GM19023 (cell line): ENCODE data around the gene MME.

Experiments used
- ATAC-seq: cut with Tn5 transposase; IDR thresholded peaks from one replicate; pipeline ENCODE4 v1.9.1; 2021; ENCODE audit warnings: mild to moderate bottlenecking, moderate library complexity; ENCODE audit not compliant: unreplicated experiment

MME gene

DNA sequence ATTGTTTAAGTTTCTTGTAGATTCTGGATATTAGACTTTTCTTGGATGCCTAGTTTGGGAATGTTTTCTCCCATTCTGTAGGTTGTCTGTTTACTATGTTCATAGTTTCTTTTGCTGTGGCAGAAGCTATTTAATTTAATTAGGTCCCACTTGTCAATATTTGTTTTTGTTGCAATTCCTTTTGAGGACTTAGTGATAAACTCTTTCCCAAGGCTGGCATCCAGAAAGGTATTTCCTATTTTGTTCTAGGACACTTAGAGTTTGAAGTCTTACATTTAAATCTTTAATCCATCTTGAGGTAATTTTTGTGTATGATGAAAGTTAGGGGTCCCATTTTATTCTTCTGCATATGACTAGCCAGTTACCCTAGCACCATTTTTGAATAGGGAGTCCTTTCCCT, 54.9 kb downstream of the MME start:
- no peak for ATAC-seq

- no peak for ATAC-seq
Observed at GRCh38 chr3:155138677-155139076, 58.6 kb downstream of the MME start.

- ATAC-seq: no peak
Observed at GRCh38 chr3:155147588-155147987, 67.5 kb downstream of the MME start.

DNA sequence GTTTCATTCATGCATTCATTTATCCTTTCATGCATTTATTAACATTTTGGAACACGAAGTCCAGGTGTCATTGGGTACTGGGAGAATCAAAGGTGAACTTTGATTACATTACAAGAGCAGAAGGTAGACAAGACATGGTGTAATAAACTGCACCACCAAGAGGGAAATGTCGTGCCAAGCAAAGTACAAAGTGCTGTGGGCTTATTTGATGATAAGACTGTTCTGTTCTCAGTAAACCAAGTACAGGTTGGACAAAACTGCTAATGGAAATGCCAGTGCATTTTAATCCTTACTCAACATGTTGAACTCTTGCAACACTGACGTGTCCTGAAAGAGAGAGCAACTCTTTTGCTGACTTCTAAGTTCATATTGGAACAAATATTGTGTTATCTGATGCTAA, 69.4 kb downstream of the MME start:
- no peak for ATAC-seq

- ATAC-seq: no peak
Observed at GRCh38 chr3:155153242-155154186, 73.4 kb downstream of the MME start.

- ATAC-seq: no peak
Observed at GRCh38 chr3:155154255-155154654, 74.1 kb downstream of the MME start.

GRCh38 chr3:155158346-155159037, 78.4 kb downstream of the MME start:
- no peak for ATAC-seq

- ATAC-seq: no peak
Observed at GRCh38 chr3:155159301-155159700, 79.2 kb downstream of the MME start.

GRCh38 chr3:155161640-155162292, 81.6 kb downstream of the MME start:
- ATAC-seq: no peak

- ATAC-seq: no peak
Observed at GRCh38 chr3:155164306-155164705, 84.2 kb downstream of the MME start.

DNA sequence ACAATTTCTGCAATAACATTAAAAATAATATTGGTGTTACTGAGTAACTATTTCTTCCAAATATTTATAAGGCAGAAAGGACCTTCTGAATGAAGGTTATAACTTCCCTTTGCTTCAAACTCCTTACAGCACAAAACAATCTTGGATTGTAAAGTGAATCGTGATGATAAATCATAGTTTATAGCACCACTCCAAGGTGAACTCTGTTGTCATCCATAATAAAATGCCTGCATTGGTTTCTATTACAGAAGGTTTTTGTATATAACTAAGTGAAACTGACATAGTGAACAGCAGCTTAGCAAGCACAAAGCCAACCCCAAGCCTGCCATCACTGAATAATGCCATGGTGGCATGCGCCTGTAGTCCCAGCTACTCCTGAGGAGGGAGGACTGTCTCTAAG, 86.3 kb downstream of the MME start:
- no peak for ATAC-seq

DNA sequence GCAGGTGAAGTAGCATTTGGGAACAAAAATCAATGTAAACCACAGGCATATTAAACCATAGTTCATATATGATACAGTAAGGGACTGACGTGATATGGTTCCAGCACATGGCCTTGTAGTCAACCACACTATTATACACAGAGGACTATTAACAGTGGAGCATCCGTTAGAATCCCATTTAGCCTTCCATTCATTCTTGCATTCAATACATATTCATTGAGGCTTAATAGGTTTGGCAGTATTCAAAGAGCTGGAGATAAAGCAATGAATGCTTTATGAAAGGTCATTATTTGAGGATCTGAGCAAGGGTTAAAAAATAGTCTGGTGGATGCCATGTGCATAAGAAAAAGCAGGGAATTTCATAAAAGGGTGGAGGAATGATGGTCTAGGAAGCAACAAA, 89.1 kb downstream of the MME start:
- no peak for ATAC-seq

- no peak for ATAC-seq
Observed at GRCh38 chr3:155173771-155174170, 93.7 kb downstream of the MME start.

DNA sequence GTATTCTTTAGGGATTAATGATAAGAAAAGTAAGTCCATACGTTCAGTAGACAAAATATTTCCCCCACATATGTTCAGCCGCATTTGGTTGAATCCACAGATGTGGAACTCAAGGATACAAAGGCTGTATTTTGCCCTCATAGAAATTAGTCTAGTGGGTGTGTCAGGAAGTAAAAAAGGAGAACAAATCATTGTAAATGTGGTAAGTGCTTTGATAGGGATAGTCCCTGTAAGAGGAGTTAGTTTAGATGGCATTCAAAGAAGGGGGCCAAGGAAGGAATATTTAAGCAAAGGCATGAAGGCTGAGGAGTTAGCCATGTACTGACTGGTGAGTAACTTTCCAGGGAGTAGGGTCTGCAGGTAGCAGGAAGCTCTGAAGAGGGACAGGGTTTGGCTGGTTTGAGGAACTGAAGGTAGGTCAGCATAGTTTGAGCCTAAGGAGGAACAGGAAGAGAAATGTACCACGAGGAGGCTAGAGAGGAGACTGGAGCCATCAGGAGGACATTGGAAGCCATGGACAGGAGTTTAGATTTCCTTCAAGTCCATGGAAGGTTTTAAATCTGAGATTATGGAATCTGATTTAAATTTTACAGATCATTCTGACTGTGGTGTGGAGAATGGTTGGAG, 98.8 kb downstream of the MME start:
- ATAC-seq: no peak

GRCh38 chr3:155179437-155179827, 99.3 kb downstream of the MME start:
- ATAC-seq: no peak

- no peak for ATAC-seq
Observed at GRCh38 chr3:155179966-155180757, 100.0 kb downstream of the MME start.

DNA sequence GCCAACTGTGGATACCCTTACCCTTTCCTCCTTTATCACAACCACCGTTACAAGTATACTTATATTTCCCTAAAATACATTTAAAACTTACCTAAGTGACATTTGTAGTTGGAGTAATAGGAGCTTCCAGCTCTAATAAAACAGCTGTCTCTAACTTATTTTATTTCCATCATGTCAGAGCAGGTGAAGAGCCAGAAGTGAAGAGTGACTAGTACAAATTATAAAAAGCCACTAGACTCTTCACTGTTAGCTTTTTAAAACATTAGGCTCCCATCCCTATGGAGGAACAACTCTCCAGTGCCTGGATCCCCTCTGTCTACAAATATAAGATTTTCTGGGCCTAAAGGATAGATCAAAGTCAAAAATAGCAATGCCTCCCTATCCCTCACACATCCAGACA, 102.3 kb downstream of the MME start:
- ATAC-seq: no peak

DNA sequence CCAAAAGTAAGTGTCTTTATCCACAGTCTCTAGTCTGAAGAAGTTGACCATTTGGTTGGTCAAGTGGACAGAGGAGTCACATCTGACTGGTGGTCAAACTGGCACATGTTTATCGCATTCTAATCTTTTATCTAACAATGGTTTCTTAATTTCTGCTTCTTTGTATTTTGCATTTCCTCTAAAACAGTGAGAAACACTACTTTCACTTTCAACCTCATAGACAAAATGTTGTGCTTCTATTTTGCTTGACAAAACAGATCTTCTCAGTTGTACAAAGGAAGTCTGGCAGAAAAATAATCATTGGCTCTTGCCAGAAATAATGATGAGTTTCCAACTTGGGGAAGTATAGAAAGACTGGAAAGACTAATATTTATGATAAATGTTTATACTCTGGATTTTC, 103.9 kb downstream of the MME start:
- ATAC-seq: no peak

- no peak for ATAC-seq
Observed at GRCh38 chr3:155185631-155186071, 105.5 kb downstream of the MME start.

DNA sequence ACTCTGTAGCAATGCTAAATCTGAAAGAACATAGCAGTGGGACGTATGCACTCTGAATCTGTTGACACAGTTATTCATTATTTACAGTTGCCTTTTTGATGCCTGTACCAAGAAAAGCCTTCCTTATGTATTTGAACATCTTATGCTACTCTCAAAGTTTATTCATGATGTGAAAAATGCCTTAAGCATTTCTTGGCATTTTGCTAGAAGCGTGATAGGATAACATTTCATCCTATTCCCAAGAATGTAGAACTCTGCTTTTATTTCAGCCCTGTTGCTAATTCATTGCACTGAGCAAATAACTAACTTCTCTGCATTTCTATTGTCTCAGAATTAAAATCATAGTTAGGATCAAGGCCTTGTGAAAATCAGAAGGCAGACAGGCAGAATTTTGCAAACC, 107.9 kb downstream of the MME start:
- no peak for ATAC-seq
